Measurements from ENCODE around the gene ADAMTSL2.

The ADAMTSL2 gene

DNA sequence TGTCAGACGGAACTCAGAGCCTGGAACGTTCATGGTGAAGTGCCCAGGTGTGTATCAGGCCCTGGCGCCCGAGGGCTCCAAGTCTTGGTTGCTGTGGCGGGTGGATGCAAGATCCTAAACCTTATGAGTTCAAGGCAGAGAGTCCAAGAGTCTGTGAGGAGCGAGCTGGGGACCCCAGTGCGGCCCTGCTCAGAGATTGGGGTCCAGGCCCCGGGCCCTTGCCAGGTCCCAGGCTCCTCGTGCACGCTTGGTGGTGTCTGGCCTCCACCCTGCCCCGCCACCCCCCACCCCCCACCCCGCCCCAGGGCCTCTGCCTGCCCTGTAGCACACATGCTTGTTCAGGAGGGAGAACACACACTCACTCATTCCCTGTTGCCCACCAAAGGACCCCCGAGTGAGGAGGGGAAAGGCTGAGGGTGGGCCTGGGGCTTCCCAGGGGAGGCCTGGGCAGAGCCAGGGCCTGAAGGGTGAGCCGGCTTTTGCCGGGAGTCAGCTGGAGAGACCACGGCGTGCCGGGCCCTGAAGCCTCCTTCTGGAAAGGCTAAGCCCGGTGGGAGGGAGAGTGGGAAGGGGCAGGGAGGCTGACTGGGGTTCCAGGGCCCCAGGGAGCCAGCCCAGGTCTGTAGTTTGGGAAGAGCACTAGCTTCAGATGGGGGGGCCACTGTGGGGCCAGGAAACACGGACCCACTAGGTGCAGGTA, 37.5 kb downstream of the ADAMTSL2 start:
- DNase-seq (ENCODE audit: extremely low read depth in 1 of 2, low read depth in 1 of 2) = no peak

DNA sequence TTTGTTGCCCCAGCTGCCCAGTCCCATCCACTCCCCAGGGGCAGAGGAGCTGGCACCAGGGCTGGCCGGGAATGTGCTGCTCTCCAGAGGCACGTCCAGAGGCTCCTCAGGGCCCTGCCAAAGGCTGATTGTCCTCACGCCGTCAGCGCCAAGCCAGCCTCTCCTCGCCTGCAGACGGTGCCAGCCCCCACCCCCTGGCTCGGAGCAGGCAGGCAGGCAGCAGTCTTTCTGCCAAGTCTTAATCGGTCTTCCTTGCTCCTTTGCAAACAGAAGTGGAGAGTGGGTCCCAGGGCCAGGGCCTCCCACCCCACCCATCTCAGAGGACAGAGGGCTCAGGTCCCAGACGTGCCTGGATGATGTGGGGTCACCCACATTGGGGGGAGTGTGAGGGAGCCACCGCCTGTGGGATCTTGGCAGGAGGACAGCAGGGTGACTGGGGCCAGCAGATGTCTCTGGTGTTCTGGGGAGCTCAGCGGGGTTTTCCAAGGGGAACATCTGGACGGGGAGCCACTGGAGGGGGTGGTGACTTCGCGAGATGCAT, 38.4 kb downstream of the ADAMTSL2 start:
- DNase-seq (ENCODE audit: extremely low read depth in 1 of 2, low read depth in 1 of 2) = no peak

DNA sequence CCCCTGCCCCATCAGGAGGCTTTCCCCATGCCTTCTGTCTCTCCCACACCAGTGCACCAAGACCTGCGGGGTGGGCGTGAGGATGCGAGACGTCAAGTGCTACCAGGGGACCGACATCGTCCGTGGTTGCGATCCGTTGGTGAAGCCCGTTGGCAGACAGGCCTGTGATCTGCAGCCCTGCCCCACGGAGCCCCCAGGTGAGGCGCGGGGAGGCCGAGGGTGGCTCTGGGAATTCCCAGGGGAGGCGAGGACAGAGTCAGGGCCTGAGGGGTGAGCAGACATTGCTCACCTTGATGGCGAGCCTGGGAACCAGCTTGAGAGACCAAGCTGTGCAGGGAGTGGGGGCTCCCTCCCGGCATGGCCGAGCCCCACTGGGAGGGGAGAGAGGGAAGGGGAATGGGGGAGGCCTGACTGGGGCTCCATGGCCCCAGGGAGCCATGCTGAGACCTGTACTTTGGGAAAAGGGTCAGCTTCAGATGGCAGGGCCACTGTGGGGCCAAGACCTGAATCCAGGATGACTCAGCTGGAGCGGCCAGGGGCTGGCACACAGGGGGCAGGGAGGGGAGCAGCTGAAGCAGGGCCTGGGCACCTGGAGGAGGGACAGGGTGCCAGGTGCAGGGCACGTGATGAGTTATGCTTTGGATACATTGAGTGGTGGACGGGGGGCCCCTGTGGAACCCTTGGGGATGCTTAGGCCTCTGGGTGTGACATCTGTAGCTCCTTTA, 39.4 kb downstream of the ADAMTSL2 start:
- DNase-seq (ENCODE audit: extremely low read depth in 1 of 2, low read depth in 1 of 2) = no peak

DNA sequence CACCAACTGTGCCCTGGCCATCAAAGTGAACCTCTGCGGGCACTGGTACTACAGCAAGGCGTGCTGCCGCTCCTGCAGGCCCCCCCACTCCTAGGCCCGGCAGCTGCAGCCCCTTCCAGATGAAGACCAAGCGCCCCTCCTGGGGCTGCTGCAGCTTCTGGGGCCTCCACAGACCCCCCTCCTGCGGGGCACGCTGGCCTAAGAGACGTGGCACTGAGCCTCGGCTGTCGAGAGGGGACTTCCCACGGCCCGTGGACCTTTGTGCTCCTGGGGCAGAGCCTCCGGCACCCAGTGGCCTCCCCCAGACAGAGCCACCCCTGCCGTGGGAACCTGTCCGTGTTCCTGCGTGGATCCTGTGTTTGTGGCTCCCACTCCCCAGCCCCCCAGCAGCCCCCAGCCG, 40.3 kb downstream of the ADAMTSL2 start:
- DNase-seq (ENCODE audit: extremely low read depth in 1 of 2, low read depth in 1 of 2) = no peak

DNA sequence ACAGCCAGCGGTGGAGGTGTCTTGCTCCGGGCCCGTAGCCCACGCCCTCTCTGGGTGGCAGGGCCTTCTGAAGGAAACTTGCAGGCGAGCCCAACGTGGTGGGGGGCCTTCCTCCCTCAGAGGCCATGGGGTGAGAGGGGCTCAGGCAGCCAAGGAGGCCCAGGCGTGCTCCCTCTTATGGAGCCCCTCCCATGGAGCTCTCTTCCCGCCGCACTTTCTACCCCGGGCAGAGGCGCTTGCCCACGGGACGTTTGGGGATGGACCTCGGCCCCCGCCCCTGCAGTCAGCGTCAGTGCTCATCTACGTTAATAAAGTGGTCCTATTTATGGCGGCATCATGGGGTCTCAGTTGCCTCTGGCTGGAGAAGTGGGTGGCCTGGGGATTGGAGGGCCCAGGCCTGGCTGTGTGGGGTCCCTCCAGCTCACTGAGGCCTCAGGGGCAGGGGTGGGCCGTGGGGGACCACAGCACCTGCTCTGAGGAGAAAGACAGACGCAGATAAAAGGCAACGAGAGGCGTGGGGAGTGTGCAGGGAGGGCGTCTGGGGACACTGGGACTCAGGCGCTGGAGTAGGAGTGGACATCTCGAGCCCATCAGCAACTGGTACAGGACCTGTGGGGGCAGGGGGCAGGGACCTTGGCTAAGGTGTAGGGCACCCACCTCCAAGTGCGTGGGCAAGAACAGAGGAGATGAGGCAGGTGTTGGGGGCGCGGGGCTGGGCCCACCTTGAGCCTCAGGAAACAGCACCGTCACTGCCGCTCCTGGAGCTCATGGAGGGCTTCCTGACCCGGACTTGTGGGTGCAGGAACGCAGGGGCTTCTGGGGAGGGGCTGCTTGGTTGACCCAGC, 40.9 kb downstream of the ADAMTSL2 start:
- no peak for DNase-seq (ENCODE audit: extremely low read depth in 1 of 2, low read depth in 1 of 2)

DNA sequence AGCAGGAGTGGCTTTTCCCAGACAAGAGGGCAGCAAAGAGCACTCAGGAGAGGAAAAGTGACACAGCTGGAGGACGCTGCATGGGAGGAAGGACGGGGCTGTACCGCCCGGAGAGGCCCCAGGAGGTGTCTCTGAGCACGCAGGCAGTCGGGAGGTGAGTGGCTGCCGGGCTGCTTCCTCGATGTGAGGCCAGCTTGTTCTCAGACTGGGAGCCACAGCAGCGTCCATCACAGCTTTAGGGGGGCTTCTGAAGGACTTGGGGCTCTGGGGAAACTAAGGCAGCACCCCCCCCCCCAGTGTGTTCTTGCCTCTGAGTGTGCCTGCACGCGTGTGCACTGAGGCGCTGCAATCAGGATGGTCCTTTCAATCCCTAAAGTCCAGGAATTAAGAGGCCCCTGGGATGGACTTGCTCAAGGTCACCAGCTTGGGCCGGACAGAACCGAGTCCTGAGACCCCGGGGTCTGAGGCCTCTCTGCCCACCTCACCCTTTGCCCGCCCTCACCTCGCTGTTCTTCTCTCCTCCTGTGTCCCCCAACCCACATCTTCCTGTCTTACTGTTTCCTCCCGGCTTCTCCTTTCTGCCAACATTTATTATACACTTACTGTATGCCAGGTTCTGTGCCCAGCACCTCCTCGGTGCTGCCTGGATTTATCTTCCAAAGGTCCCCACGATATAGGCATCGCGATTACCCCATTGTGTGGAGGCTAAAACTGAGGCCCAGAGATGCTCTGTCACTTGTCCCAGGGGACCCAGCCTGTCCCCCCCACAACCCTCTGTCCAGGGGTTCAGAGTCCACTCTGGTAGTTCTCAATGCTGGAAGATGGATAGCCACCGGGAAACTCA, 41.7 kb downstream of the ADAMTSL2 start:
- DNase-seq (ENCODE audit: extremely low read depth in 1 of 2, low read depth in 1 of 2) = no peak

DNA sequence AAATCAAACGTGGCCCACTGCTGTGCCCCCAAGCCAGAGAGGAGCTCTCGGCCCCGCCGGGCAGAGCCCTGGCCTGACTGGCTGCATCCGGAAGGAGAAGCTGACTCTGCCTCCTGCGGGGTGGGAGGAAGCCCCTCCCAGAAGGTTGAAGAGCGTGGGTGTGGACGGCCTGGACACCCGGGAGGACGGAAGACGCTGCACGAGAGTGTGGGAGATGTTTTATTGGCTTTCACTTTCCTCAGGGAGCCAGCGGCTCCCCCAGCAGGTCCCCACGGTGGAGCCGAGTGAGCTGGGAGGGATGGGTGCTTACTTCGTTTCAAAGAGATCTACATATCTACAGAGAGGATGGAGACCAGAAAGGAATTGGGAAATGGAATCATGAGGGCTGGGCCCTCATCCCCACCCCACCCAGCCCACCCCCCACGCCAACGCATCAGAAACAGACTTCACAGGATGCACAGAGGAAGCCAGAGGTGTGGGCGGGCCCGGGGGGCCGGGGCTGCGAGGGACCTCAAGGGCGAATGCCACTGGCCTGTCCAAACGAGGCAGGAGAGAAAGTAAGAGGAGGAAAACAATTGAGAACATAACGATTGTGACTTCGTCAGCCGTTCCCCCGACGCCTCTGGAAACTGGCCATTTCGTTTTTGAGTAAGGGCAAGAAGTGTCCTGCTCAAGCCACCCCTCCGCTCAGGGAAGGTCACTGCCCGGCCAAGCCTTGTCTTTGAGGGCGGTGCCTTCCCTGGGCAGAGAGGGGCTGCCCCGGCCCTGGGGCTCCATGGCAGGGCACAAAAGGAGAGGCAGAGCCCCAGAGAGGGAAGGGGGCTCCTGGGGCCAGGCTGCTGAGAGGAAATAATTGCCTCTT, 42.6 kb downstream of the ADAMTSL2 start:
- DNase-seq (ENCODE audit: extremely low read depth in 1 of 2, low read depth in 1 of 2) = no peak

DNA sequence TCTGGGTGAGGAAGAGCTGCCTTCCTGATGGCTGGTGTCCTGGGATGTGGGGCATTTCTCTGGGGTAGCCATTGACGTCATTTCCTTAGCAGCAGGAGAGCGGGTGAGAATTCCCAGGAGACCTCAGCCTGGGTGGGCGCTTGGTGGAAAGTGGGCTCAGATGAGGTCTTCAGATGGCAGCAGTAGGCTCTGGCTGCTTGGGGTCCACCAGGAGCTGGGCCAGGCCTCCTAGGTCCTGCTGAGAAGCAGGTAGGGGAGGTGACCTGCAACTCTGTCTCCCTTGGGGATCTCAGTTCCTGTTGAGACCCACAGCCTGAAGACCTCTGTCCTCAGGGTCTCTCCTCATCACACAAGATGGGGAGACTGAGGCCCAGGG, 43.2 kb downstream of the ADAMTSL2 start:
- DNase-seq (ENCODE audit: extremely low read depth in 1 of 2, low read depth in 1 of 2) = no peak

DNA sequence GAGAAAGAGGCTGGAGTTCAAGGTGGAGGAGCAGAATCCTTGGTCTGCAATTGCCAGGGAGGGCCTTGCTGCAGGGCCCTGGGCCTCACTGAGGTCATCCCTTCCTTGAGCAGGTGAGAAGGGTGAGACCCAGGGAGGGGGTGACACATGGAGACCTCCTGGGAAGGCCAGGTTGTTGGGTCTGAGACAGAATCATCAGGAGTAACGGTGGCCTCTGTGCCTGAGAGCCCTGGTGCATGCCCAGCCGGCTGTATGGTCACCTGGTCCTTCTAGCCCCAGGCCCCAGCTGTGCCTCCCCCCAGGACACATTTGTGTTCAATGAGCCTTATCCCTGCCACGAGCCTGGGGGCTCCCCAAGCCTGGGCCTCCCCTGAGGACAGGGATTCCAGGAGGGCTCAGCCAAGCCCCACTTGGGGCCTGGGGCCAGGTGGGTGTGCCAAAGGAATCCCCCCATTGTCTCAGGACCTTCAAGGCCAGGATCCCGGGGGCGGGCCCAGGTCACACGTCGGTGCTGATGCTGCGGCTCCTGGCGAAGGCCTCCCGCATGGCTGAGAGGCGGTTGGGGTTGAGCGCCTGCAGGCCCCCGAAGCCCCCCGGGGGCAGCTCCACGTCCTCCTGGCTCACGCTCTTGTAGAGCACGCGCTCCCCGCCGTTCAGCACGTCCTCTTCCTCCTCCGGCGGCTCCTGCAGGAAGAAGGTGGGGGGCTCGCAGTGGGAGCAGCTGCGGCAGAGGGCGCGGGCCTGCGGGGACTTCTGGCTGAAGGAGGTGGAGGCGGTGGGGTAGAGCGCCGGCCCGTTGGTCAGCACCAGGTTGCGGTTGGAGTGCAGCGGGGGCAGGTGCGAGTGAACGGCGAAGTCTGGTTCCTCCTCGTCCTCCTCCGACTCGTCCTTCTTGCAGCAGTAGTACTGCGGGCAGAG, 44.3 kb downstream of the ADAMTSL2 start:
- no peak for DNase-seq (ENCODE audit: extremely low read depth in 1 of 2, low read depth in 1 of 2)

DNA sequence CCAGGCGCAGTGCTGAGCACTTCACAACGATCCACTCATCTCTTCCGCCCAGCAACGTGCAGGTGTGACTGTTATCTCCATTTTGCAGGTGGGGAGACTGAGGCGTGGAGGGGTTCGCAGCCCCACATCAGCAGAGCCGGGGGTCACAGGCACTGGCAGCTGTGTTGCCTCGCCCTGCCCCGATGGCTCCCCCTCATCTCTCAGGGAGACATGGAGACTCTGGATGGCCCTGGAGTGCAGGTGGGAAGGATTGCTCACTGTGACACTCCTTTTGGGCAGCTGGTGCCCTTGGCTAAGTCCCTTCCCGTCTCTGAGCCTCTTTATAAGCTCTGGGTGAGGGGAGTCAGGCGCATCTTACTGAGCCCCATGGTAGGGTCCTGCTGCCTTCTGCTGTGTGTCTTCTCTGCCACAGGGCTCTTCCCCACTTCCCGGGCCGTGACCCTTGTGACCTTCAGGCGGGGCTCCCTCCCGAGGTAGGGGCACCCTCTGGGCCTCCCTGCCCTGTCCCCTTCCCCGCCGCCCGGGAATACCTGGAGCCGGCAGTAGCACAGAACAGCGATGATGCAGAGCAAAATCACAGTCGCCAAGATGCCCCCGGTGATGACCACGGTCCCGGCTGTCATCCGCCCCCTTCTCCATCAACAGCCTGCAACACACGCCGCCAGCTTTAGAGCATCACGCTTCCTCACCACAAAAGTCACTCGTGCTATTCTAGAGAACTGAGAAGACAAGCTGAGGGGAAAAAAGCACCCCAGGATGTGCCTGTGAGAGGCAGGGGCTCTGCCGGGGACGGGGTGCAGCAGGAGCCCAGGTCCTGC, 45.3 kb downstream of the ADAMTSL2 start:
- no peak for DNase-seq (ENCODE audit: extremely low read depth in 1 of 2, low read depth in 1 of 2)

DNA sequence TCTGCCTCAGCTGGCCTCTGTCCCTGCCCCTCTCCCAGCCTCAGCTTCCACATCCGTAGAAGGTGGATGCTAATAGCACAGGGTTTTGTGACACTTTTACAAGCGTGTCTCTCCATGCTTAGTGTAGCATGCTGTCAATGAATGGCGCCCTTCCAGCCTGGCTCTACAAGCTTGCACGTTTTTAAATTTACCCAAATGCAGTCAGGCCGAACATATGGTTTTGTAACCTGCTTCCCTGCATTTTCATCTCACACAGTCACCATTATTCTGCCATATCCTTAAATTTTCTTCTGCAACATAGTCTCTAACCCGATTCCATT, 45.9 kb downstream of the ADAMTSL2 start:
- DNase-seq (ENCODE audit: extremely low read depth in 1 of 2, low read depth in 1 of 2) = no peak

DNA sequence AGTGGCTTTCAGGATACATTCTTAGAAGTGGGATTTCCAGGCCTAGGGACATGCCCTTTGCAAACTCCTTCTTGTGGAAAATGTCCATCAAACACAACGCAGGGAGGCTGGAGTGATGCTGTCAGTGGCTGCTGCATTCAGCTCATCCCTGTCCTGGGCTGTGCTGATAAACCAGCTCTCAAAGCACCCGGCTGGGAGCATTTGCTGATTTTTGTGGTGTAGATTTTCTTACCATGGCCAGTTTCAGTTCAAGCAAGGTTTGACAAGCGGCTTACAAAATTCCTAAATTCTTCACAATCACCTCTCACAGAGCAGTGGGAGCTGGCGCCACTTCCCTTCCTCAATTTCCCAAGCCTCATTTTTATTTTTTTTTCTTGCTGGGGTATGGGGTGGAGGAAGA, 46.5 kb downstream of the ADAMTSL2 start:
- DNase-seq (ENCODE audit: extremely low read depth in 1 of 2, low read depth in 1 of 2) = no peak

DNA sequence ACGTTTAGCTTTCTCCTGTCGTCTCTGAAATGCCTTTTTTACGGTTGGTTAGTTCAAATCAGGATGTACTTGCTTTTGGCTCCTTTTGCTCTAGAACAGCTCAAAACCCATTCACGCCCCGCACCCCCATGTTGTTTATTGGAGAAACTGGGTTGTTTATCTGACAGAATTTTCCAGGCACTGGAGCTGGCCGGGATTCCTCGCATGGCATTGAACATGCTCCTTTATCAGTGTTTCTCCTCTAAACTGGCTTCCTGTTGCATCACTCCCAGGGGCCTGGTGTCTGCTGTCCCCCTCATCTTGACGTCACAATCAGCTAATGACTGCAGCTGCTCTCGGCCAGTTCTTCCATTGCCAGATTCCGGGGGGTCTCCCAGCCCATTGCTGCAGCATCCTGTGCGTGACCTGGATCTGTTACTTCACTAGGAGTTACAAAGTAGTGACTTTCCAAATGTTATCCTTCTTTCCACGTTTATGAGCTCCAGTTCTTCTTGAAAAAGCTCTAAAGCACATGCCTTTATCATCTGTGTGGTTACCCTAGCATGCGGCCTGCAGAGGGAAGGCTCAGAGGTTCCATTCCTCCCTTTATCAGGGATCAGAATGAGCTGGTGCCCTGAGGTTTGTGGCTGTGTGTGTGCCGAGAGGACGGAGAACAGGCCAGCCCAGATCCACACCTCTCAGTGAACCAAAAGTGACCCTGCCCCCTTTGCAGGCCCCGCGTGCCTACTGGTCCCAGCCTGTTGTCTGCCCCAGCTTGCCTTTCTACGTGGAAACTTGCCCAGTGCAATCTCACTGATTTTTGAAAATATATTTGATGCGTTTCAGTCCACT, 47.2 kb downstream of the ADAMTSL2 start:
- no peak for DNase-seq (ENCODE audit: extremely low read depth in 1 of 2, low read depth in 1 of 2)

DNA sequence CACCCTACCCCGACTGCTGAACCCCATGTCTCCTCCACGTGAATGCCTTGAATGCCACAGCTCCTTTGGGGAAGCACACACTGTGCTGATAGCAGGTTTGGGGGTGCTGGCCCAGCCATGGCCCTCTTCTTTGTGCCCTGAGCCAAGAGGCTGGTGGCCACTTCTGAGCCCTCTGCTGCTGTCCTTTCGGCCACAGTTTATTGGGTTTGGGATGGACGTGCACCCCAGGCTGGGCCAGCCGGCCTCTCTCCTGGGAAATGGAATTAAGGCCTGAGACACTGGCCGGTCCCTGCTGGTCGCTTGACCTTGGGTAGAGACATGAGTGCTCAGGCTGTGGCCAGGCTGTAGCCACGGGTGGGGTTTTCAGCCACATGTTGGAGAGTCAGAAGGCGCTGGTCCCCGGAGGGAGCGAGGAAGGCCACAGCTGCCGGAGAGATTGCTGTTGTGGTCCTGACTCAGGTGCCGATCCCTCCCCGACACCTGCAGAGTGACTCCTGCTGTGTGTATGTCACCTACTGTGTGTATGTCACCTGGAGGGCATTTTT, 48.1 kb downstream of the ADAMTSL2 start:
- no peak for DNase-seq (ENCODE audit: extremely low read depth in 1 of 2, low read depth in 1 of 2)

DNA sequence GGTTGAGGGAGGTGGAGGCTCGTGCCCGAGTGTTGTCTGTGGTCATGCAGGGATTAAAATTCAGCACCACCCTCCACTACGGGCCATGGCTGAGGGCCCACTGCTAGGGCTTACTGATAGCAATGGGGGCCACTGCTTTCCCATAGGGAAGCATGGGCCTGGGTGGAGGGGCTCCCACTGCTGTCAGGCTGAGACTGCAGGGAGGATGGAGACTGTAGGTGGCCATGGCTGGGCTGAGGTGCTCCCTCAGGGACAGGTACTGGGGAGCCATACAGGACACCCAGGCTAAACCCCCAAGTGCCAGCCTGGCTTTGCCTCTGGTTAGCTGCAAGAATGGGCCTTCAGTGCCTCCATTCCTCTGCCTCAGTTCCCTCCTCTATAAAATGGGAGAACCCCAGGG, 48.6 kb downstream of the ADAMTSL2 start:
- no peak for DNase-seq (ENCODE audit: extremely low read depth in 1 of 2, low read depth in 1 of 2)

DNA sequence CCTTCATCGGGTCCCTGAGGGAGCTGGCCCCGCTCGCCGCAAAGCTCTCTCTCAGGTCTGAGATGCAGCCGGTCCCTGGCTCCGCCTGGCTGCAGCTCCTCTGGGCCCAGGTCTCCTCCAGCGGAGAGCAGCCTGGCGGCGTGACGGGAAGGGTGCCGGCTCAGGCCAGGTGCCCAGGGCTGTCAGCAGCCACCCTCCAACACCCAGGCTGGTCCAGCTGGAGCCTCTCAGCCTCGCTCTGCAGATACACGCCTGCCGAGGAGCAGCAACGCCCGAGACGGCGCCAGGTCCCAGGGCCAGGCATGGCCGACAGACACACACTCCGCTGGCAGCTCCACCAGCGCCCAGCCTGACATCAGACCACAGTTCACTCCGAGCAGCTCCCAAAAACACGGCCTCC, 49.1 kb downstream of the ADAMTSL2 start:
- DNase-seq (ENCODE audit: extremely low read depth in 1 of 2, low read depth in 1 of 2) = no peak

DNA sequence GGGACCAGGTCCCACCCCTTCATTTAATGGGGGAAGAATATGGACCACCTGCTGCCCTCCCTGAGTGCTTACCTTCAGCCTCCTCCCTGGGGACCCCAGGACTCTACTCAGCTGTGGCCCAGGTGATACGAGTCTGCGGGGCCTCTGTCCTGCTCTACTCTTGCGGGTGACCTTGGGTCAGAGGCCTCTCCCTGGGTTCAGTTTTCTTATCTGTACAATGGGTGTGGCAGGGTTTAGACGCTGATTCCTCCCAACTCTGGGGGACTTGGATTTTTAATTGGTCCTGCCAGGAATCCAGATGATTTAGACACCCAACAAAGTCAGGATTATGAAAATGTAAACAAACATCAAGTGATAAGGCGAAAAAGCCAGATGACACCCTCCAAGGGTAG, 49.7 kb downstream of the ADAMTSL2 start:
- no peak for DNase-seq (ENCODE audit: extremely low read depth in 1 of 2, low read depth in 1 of 2)
